Tongue (tissue), 2 donors: ENCODE results near the gene PLOD3. TPM values are rescaled to one million over a fixed set of nuclear protein-coding genes. Genes with fewer than 3 reads are reported as not detected.
A peak's percentile ranks its signal among the peaks of the same experiment; 100 is the strongest.

Experiments used
- DNase-seq: peaks from one replicate; pipeline ENCODE4 v3.0.0-alpha.2; 2015
- total RNA-seq: library from RNA; depleted of rRNA; stranded (reverse); fragments of >200 nt; gene quantifications from one replicate; pipeline ENCODE4 v1.2.3, GENCODE V29; 2014

Gene PLOD3
- total RNA-seq, 1 donor from 2014 or later, result 32.1 TPM

DNA sequence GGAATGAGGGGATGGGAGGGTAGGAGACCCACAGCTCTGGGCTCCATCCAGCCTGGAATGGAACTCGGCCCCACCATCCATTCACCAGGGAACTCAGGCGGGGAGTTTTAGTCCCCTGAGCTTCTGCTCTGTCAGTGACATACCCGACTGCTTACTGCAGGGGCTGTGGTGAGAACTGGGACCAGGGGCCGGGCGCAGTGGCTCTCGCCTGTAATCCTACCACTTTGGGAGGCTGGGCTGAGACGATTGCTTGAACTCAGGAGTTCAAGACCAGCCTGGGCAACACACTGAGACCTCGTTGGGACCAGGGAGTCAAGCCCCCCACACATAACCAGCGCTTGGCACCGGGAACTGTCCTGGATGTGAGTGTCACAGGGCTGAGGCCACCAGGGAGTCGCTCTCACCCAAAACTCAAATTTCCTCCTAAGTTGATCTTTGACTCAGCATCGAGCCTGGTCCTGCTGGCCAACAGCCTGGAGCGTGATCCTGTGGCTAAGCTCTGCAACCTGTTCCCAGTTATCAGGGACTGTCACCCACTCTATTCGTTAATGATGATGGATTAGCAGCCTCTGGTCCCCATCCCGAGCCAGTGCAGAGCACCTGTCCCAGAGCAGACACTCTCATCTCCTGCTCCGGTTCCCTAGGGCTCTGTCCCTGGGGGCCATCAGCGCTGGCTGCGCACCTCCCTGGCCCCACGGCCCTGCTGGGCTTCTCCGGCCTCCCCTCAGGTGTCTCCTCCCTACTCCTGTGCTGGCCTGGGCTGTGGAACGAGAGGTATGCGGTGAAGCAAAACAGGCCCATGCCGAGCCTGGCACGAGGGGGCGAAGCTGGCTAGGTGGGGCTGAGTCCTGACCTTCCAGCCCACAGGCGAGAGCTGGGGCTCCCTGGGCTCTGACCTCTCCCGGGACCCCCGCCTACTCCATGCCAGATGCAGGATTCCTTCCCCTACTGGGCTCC, 21.1 kb upstream of the PLOD3 start:
- DNase-seq, result peak; percentile 40

DNA sequence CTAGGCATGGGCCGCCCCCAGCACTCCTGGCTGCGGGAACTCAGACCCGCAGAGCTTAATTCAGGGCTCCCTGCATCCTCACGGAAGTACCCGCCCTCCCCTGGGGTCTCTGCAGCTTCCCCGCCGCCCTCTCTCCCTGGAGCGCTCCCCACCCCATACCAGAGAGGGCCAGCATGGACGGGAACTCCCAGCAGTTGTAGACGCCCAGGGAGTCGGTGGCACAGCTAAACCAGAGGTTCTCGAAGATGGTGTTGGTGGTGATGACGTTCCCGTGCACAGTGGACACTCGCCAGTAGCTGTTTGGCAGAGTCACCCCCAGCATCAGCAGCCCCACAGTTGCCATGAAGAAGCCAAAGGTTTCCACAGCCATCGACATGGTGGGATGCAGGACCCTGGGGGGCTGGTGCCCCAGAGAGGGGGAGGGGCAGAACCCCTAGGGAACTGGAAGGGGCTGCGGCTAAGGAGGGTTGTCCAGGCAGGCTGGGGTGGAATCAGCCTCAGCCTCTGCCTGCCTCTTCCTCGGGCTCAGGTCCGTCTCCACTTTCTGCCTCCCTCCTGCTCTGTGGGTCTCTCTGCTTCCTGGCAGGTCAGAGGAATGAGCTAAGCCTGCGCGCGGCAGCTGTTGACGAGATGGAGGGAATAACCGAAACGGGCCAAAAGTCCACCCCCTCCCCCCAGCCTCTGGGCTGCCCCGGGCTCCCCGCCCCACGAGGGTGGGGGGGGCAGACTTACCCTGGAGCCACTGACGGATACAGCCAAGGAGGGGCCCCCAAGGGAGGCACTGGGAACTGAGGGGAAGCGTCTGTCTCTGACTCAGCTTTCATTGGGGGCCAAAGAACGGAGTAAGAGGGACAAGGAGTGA, 20.1 kb upstream of the PLOD3 start, which contains the start of gene CLDN15:
TSS of gene CLDN15 (minus strand) at position 597 of the 862 bp plus-strand sequence. CDS start at position 376, 221 bp downstream.
- DNase-seq, result peak; percentile 82

DNA sequence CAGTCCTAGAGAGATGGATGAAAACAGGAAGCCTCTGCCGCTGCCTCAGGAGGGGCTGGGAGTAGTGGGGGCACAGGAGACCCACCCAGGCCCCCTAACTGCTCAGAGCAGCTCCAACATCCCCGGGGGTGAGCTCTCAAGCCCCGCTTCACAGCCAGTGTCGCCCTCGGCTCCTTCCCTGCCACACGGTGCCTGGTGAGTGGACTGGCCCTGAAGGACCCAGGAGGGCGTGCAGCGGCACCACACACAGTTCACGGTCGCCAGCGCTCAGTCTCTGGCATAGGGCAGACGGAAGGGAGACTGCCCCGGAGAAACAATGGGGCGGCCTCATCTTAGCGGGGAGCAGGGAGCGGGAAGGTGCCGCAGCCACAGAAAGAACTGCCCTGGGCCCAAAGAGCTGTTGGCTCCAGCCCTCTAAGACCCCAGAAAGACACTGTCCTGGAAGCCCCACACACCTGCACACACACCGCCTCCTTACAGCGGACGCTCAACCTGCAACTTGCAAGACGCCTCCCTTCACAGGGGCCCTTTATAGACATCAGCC, 19.0 kb upstream of the PLOD3 start:
- no peak for DNase-seq

DNA sequence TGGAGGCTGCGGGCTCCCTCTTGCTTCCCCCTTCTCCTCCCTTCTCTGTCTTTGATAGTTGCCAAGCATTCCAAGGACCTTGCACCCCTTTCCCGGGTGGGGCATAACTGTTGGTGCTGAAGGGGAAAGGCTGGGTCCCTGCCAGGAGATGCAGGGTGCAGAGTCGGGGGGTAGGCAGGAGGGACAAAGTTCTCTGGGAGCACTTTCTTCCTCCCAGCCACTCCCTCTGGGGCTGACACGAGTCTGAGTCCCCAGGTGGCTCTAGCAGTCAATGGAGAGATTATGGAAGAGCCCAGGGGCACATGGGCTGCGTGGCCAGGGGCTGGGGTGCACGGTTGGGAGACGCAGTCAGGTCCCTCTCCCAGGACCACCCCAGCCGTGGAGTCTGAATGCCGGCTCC, 18.1 kb upstream of the PLOD3 start:
- DNase-seq, result no peak

DNA sequence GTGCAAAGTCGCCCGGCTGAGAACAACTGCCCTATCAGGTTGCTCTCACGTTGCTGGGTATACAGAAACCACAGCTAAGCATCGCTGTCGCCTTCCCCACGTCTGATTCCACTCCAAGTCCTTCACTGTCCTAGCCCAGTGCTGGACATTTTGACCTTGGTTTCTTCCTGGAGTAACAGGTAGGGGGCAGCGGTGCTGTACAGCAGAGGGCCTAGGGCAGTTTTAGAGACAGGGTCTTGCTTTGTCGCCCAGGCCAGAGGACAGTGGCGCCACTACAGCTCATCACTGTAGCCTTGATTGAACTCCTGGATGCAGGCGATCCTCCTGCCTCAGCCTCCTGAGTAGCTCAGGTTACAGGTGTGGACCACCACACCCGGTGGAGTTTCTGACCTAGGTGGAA, 17.7 kb upstream of the PLOD3 start:
- DNase-seq, result no peak

DNA sequence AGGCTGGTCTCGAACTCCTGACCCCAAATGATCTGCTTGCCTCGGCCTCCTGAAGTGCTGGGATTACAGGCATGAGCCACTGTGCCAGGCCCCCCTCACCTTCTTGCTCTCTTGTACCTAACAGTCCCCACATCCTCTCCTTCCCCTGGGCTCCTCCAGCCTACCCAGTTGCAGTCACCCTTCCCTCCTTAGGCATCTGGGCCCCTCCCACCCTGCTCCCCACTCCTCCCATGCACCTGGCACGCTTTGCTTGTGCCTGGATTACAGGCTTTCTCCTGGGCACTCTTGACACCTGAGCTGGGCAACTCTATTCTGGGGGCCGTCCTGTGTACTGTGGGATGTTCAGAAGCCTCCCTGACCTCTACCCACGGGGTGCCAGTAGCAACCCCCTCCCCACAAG, 17.3 kb upstream of the PLOD3 start:
- DNase-seq, result no peak

DNA sequence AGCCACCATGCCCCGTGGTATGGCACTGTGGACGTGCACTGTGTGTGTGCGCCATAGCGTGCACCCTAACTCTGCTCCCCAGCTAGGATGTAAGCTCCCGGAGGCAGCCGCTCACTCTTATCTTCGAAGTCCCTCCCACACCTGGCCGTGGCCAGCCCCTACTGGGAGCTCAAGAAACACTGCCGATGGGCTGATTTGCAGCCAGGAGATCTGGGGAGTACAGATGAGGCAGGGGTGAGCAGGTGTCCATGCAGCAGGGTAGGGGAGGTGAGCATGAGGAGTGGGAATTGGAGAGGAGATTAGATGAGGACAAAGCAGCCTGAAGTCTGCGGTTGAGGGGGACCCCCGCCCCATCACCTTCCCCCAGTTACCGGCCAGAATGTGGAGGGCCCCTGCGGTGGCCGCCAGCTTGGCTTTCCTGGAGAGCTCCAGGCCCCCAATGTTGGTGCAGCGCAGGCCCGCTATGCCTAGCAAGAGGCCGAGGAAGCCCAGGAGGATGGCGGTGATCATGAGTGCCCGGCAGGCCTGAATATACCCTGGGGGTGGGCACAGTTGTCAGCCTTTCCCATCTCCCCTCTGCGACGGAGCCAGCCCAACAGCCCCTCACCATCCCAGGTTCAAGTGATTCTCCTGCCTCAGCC, 16.6 kb upstream of the PLOD3 start:
- no peak for DNase-seq

DNA sequence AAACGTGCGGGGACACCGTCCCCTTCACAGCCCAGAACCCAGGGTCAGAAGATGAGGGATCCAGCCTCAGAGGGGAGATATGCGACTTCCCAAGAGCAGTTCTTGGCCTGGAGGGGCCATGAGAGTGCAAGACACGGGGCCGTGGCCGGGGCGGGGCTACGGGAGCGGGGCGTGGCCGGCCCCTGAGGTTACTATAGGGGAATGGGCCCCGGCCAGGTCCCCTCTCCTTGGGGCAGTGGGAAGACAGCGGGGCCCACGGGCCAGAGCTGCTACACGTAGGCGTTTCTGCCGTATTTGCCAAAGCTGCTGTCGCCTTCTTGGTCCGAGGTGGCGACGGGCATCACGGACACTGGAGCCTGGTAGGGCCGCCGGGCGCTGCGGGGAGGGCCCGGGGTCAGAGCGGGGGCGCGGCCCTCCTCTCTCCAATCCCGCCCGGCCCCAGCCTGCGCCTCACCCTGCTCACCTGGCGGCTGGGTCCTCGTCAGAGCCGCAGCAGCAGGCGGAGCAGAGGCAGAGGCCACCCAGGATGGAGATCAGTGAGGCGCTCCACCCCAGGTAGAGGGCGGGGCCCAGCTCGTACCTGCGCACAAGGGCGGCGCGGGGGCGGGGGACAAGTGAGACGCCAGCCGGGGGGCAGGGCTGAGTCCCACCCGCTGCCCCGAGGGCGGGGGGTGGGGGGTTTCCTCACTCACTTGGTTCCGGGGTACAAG, 14.9 kb upstream of the PLOD3 start:
- peak; percentile 37 for DNase-seq

DNA sequence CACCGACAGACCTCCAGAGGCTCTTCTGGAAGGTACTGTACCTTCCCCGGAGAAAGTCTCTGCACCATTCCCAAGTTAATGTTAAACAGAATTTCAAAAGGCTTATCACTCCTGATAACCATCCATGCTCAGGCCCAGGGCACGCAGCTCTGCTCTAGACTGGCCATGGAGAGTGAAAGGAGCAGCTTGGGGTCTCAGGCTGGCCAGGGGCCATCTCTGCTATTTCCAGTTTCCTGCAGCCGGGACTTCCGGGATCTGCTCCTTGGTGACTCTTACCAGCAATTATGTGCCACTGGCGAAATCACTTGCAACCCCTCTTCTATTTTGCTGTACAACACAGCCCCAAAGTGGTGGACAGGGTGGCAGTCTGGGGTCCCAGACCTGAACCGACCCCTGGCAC, 14.3 kb upstream of the PLOD3 start:
- DNase-seq, result no peak

DNA sequence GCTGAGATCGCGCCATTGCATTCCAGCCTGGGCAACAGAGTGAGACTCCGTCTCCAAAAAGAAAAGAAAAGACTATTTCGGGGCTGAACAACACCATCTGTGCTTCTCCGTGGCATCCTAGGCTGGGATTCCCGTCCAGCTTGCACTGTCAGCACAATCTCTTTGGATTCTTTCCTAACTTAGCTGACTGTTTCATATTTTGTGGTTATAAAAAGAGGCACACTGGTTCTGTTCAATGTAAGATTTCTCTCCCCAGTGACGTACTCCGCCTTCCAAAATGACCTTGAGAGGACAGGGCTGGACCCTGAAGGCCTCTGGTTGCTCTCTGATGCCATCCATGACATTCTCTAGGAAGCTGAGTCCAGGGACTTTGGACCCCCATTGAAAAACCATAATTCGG, 9.3 kb upstream of the PLOD3 start:
- DNase-seq, result no peak

DNA sequence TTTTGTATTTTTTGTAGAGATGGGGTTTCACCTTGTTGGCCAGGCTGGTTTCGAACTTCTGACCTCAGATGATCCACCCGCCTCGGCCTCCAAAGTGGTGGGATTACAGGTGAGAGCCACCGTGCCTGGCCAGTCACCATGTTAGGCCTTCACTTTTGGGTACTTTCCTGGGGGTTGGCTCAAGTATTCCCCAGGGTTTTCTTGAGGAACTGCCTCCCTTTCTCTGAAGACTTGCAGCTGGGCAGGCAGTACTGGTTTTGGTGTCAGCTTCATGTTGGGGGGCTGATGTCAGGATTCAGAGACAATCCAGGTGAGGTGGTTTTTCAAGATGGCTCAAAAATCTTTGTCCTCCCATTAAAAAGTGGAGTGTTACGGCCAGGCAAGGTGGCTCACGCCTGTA, 8.3 kb upstream of the PLOD3 start:
- DNase-seq, result no peak

DNA sequence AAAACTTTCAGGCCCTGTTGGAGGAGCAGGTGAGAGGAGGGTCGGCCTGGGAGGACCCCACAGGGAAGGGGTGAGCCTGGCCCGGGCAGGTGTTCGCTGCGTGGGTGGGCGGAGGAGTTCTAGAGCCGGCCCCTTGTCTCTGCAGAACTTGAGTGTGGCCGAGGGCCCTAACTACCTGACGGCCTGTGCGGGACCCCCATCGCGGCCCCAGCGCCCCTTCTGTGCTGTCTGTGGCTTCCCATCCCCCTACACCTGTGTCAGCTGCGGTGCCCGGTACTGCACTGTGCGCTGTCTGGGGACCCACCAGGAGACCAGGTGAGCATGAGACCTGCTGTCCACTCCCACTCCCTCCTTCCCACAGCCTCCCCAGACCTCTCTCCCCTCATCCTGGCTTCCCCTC, 6.1 kb upstream of the PLOD3 start:
- no peak for DNase-seq

DNA sequence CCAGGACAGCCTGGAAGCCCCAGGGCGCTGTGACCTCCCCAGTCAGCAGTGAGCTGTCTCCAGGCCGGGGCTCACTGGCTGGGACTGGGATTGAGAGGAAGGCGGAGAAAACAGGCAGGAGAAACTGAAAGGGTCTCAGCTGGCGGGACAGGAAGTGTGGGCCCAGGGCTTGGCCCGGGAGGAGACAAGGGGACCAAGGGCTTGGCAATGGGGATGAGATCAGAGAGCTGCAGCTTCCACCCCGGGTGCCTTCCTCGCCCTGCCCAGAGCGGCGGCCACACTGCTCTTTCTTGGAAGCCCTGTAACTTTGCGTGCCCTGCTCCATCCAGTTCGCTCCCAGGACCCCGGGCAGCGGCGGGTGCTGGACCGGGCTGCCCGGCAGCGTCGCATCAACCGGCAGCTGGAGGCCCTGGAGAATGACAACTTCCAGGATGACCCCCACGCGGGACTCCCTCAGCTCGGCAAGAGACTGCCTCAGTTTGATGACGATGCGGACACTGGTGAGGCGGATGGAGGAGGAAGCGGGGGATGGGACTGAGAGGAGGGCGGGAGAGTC, 5.0 kb upstream of the PLOD3 start:
- no peak for DNase-seq

DNA sequence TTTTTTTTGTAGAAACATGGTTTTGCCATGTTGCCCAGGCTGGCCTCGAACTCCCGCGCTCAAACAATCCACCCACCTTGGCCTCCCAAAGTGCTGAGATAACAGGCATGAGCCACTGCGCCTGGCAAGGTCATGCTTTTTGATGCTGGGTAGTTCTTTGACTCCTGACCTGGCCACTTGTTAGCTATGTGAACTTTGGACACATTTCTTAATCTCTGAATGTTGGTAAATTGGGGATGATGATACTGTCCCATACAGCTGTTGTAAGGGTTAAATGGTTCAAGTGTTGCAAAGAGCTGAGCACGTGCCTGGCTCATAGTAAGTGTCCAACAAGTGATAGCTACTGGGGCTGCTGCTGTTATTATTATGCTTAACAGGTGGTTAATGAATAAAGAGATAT, 2.9 kb upstream of the PLOD3 start:
- DNase-seq, result no peak

DNA sequence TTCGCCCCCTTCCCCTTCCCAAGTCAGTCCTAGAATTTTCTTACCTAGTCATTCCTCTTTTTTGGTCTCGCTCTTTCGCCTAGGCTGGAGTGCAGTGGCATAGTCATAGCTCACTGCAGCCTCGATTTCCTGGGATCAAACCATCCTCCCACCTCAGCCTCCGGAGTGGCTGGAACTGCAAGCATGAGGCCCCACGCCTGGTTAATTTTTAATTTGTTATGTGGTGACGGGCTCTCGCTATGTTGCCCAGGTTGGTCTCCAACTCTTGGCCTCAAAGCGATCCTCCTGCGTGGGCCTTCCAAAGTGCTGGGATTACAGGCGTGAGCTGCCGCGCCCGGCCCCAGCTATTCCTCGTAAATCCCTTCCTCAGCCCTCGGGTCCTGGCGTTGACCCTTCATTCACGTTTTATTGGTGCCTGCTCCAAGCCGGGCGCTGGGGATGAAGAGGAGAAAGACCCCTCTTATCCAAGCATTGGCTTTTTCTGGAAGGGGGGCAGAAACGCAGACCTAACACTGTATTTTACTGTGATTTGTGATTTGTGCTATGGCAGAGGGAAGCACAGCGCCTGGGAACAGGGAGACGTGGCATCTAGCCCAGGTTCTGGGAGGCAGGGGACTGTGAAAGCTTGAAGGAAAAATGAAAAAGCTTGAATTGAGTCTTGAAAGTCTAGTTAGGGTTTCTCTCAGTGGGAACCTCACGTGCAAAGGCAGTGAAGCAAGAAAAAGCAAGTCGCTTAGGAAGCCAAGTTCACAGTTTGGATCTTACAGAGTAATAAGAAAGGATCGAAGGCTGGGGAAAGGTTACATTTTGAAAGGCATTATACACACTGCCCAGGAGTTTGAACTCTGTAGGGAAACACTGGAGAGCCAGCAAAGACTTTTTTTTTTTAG, 1.1 kb upstream of the PLOD3 start:
- DNase-seq, result no peak

DNA sequence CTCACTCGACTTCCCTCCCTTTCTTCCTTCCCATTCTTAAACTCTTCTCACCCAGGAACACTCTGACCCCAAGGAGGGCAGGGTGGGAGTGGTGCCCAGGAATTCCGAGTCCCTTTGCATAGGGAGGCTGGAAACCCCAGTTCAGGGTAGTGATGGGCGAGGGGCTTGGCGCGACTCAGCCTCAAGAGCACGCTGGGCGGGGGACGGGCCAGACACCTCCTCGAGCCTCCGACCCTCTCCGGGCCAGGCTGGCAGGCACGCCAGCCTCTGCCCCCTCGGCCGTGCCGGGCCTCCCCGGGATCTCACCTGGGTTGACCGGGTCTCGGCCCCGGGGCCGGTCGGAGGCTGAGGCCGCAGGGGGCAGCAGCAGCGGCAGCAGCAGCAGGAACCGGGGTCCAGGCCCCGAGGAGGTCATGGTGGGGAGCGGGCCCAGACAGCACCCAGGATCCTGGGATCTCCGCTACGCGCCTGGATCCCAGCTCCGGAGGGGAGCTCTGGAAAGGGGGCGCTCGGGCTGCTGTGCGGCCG, 457 bp downstream of the PLOD3 start:
- DNase-seq, result no peak

DNA sequence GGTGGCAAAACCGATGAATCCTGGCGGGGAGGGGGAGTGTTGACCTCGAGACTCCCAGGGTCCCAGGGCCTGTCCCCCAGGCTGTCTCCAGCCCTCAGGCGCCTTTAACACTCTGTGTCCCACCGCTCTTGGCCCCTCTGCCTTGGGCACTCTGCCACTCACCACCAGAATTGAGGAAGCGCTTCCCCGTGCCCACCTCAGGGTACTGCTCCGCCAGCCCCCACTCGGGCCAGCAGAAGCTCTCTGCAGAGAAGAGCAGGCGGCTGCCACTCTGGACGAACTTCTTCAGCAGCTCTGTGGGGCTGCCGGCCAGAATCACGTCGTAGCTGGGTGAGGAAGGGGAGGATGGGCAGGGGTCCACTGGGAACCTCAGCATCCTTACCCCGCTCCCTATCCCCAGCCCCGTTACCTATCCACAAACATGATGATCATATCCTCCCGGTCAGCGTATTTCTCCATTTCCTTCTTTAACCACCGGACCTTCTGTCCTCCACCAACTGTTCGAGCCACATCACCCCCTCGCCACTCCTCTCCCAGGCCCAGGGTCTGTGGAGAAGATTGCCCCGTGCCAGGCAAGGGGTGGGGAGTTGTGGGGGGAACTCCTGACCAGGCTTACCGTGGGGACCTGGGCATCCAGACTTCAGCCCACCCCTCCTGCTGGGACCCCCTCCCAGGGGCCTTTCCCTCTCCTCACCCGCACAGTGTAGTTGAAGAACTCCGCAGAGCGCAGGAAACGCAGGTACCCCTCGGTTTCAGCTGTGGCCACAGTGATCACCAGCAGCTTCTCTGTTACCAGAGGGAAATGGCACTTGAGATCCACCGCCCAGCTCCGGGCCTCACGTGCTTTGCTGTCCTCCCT, 1.2 kb downstream of the PLOD3 start:
- DNase-seq, result no peak

DNA sequence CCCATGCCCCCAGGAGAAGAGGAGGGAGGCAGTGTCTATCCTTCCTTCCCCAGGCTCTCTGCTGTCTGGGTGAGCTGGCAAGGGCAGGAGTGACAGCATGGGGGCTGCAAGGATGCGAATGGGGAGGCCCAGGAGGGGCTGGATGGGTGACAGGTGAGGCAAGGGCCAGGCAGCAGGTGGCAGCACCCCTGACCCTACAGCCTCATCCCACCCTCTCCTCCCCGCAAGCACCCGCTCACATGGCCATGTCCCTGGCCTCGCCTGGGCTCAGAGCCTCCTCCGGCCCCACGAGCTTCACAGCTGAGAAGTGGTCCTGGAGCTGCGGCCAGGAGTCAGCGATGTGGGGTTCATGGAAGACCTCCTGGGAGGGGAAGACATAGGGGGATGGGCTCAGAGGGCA, 5.4 kb downstream of the PLOD3 start:
- no peak for DNase-seq

DNA sequence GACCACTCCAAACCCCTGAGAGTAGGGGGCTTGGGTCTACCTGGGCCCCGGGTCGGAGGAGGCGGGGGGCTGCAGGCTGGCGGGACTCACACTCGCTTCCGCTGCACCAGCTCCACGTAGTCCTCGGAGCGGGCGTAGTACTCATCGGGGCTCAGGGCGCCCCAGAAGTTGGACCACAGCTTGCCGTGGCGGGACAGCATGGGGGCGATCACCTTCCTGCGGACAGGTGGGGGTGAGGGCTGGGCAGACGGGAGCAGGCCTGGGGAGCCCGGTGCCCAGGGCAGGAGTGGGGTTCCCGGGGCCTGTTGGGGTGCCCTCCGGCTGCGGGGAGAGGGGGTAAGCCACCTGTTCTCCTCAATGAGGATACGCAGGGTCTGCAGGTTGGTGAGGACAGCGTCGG, 5.9 kb downstream of the PLOD3 start:
- DNase-seq, result no peak
